ENCODE data around the gene CDH16. TPM values are rescaled to one million over a fixed set of nuclear protein-coding genes. Genes with fewer than 3 reads are reported as not detected.

CDH16 gene
- total RNA-seq, 1 experiment from 2014 or later: not detected

- intact Hi-C loops (cut with micrococcal nuclease; ENCODE audit: unreplicated experiment): no loop called here
These were observed 59.8 kb downstream of the CDH16 start for GRCh38 chr16:66858740-66859396.

More at GRCh38 chr16:66858740-66859396, 59.8 kb downstream of the CDH16 start:
- Mint-ChIP-seq H3K4me3 (ENCODE audit: low read depth, unreplicated experiment) (no peak overlapping the region), H3K27me3 (ENCODE audit: unreplicated experiment) (peaks cover 22% of the 10 kb centered on the region), H3K36me3 (ENCODE audit: insufficient read depth, unreplicated experiment) (no peaks in the 10 kb centered on the region), H3K9me3 (ENCODE audit: low read depth, unreplicated experiment) (no peaks in the 10 kb centered on the region), H3K4me1 (ENCODE audit: low read depth, unreplicated experiment) (no peaks in the 10 kb centered on the region), H3K27ac (ENCODE audit: unreplicated experiment) (no peak overlapping the region)
- no TSS peak for BruUV-seq (replicated peaks)
- TF ChIP-seq, protein P1, sequence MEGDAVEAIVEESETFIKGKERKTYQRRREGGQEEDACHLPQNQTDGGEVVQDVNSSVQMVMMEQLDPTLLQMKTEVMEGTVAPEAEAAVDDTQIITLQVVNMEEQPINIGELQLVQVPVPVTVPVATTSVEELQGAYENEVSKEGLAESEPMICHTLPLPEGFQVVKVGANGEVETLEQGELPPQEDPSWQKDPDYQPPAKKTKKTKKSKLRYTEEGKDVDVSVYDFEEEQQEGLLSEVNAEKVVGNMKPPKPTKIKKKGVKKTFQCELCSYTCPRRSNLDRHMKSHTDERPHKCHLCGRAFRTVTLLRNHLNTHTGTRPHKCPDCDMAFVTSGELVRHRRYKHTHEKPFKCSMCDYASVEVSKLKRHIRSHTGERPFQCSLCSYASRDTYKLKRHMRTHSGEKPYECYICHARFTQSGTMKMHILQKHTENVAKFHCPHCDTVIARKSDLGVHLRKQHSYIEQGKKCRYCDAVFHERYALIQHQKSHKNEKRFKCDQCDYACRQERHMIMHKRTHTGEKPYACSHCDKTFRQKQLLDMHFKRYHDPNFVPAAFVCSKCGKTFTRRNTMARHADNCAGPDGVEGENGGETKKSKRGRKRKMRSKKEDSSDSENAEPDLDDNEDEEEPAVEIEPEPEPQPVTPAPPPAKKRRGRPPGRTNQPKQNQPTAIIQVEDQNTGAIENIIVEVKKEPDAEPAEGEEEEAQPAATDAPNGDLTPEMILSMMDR (IDR thresholded peaks at IDR 0.05; ENCODE audit: unreplicated experiment): no peak
- DNase-seq: peak; percentile 72
- CTCF ChIA-PET: interaction anchor here (1.1 kb wide), 1 partner anchor 9 kb away, joined by 4 read pairs; no protein-coding TSS in a partner anchor

Other genes starting within 250 kb of the CDH16 start
- 79.6 and 110 TPM in 2 replicates for gene CMTM4, start 222.1 kb downstream of the CDH16 start, total RNA-seq (2022)
- 152 and 163 TPM in 2 replicates for gene DYNC1LI2, start 167.3 kb downstream of the CDH16 start, total RNA-seq (2022)
- 0.29 and 0.59 TPM in 2 replicates for gene TERB1, start 117.3 kb downstream of the CDH16 start, total RNA-seq (2022)
- gene NAE1, start 87.9 kb downstream of the CDH16 start, total RNA-seq (2022): 79.4 and 84.5 TPM in 2 replicates
- not detected in 2 replicates for gene CA7, start 74.5 kb downstream of the CDH16 start, total RNA-seq (2022)
- 25.0 and 27.2 TPM in 2 replicates for gene PDP2, start 38.4 kb downstream of the CDH16 start, total RNA-seq (2022)
- gene RRAD, start 6.7 kb upstream of the CDH16 start, total RNA-seq (2022): 1.3 and 2.2 TPM in 2 replicates
- 121 and 126 TPM in 2 replicates for gene CIAO2B, start 15.5 kb upstream of the CDH16 start, total RNA-seq (2022)
- 58.7 and 61.1 TPM in 2 replicates for gene CES2, start 16.6 kb upstream of the CDH16 start, total RNA-seq (2022)
- gene CES3, start 42.4 kb upstream of the CDH16 start, total RNA-seq (2022): 0.64 and 2.5 TPM in 2 replicates
- not detected in 2 replicates for gene CES4A, start 69.7 kb upstream of the CDH16 start, total RNA-seq (2022)
- 116 and 131 TPM in 2 replicates for gene CBFB, start 110.3 kb upstream of the CDH16 start, total RNA-seq (2022)
- 21.4 and 21.9 TPM in 2 replicates for gene PHAF1, start 191.1 kb upstream of the CDH16 start, total RNA-seq (2022)
- 6.8 and 8.0 TPM in 2 replicates for gene B3GNT9, start 232.1 kb upstream of the CDH16 start, total RNA-seq (2022)
- gene TRADD, start 241.0 kb upstream of the CDH16 start, total RNA-seq (2022): 34.9 and 42.7 TPM in 2 replicates
- 32.0 and 36.6 TPM in 2 replicates for gene FBXL8, start 241.1 kb upstream of the CDH16 start, total RNA-seq (2022)
- 57.1 and 60.7 TPM in 2 replicates for gene HSF4, start 245.9 kb upstream of the CDH16 start, total RNA-seq (2022)

Measured in Calu3 (cell line).